GM18909 (cell line): Measurements from ENCODE around the gene NPTN.

ENCODE experiments used
- ATAC-seq: cut with Tn5 transposase; IDR thresholded peaks from one replicate; pipeline ENCODE4 v1.9.1; 2021; ENCODE audit warnings: mild to moderate bottlenecking; ENCODE audit not compliant: unreplicated experiment, poor library complexity

NPTN gene

GRCh38 chr15:73527598-73527997 lies 105.6 kb downstream of the NPTN start:
- ATAC-seq, result no peak

GRCh38 chr15:73524919-73525318 lies 108.3 kb downstream of the NPTN start:
- ATAC-seq, result no peak

- no peak for ATAC-seq
These were observed 111.2 kb downstream of the NPTN start for GRCh38 chr15:73522011-73522410.

GRCh38 chr15:73518876-73519733 lies 114.1 kb downstream of the NPTN start:
- ATAC-seq, result no peak

GRCh38 chr15:73518180-73518862 lies 114.9 kb downstream of the NPTN start:
- no peak for ATAC-seq

GRCh38 chr15:73517566-73517965 lies 115.6 kb downstream of the NPTN start:
- ATAC-seq, result no peak

- ATAC-seq, result no peak
These were observed 117.7 kb downstream of the NPTN start for GRCh38 chr15:73515527-73515926.
